Mesendoderm (in vitro differentiated cells): Measurements from ENCODE around the gene ZNF264. TPM values are rescaled to one million over a fixed set of nuclear protein-coding genes. Genes with fewer than 3 reads are reported as not detected.

Source experiments
- DNase-seq: peaks from one replicate; pipeline ENCODE4 v3.0.0; 2013
- H2AK5ac ChIP-seq: 2 replicates; pipeline ENCODE4 v1.6.1; 2013; ENCODE audit warnings: low read length, inconsistent platforms
- H2BK120ac ChIP-seq: 2 replicates; pipeline ENCODE4 v1.6.1; 2013; ENCODE audit warnings: low read depth, mild to moderate bottlenecking, low read length, moderate library complexity, mixed read lengths
- H2BK15ac ChIP-seq: replicated peaks from 2 replicates; pipeline ENCODE4 v1.6.1; 2013; ENCODE audit warnings: low read depth, mild to moderate bottlenecking, moderate library complexity
- H2BK5ac ChIP-seq: 2 replicates; pipeline ENCODE4 v1.6.1; 2013; ENCODE audit warnings: low read length, inconsistent platforms
- H3K18ac ChIP-seq: 2 replicates; pipeline ENCODE4 v1.6.1; 2013; ENCODE audit warnings: mild to moderate bottlenecking, low read length, mixed read lengths
- H3K23ac ChIP-seq: one replicate; pipeline ENCODE4 v1.6.1; 2013; ENCODE audit warnings: low read length
- H3K27ac ChIP-seq: 2 replicates; pipeline ENCODE4 v1.5.1; 2013; ENCODE audit warnings: low read depth, mild to moderate bottlenecking, inconsistent platforms, low read length, moderate library complexity
- H3K27me3 ChIP-seq: 2 replicates; pipeline ENCODE4 v1.6.1; 2013; ENCODE audit warnings: low read length, control low read depth, mild to moderate bottlenecking, inconsistent platforms; ENCODE audit not compliant: insufficient read depth, poor library complexity
- H3K36me3 ChIP-seq: 2 replicates; pipeline ENCODE4 v1.6.1; 2013; ENCODE audit warnings: low read length, inconsistent platforms; ENCODE audit not compliant: control insufficient read depth, insufficient read depth
- H3K4ac ChIP-seq: one replicate; pipeline ENCODE4 v1.6.1; 2013; ENCODE audit warnings: low read depth, mild to moderate bottlenecking, low read length, moderate library complexity
- H3K4me1 ChIP-seq: 2 replicates; pipeline ENCODE4 v1.6.1; 2013; ENCODE audit warnings: low read depth, low read length, inconsistent platforms; ENCODE audit not compliant: control insufficient read depth
- H3K4me2 ChIP-seq: 2 replicates; pipeline ENCODE4 v1.6.1; 2013; ENCODE audit warnings: low read length
- H3K4me3 ChIP-seq: 2 replicates; pipeline ENCODE4 v1.5.1; 2013; ENCODE audit warnings: mild to moderate bottlenecking, low read length
- H3K56ac ChIP-seq: one replicate; pipeline ENCODE4 v1.6.1; 2013; ENCODE audit warnings: low read length
- H3K79me1 ChIP-seq: 2 replicates; pipeline ENCODE4 v1.6.1; 2013; ENCODE audit warnings: low read length, inconsistent platforms
- H3K79me2 ChIP-seq: 2 replicates; pipeline ENCODE4 v1.6.1; 2013; ENCODE audit warnings: mild to moderate bottlenecking, low read length; ENCODE audit not compliant: control insufficient read depth, insufficient read depth
- H3K9ac ChIP-seq: 2 replicates; pipeline ENCODE4 v1.6.1; 2013; ENCODE audit warnings: low read length, inconsistent platforms
- H4K5ac ChIP-seq: one replicate; pipeline ENCODE4 v1.6.1; 2013; ENCODE audit warnings: low read length
- H4K8ac ChIP-seq: one replicate; pipeline ENCODE4 v1.6.1; 2013; ENCODE audit warnings: low read depth, mild to moderate bottlenecking, control low read depth, low read length, moderate library complexity
- WGBS: extraction: QIAGEN DNeasy Blood & Tissue Kit; methylation state at CpG from one replicate; pipeline ENCODE4 v1.1.7; 2013; ENCODE audit warnings: low lambda C conversion rate, missing lambda C conversion rate; ENCODE audit not compliant: insufficient coverage; ENCODE audit errors: extremely low coverage; 5-methylcytosine and 5-hydroxymethylcytosine counted together
- small RNA-seq: library from polyadenylated mRNA; stranded (forward); fragments of <200 nt; extraction: miRNeasy Mini kit (QIAGEN cat#:217004); gene quantifications from one replicate; pipeline ENCODE3, GENCODE V24; 2013; ENCODE audit not compliant: insufficient read depth

The ZNF264 gene

GRCh38 chr19:57267291-57267690, 76.0 kb downstream of the ZNF264 start:
- peaks cover 5% of the 10 kb centered on the region for H3K4me1 ChIP-seq
- no peak overlapping the region for H3K23ac ChIP-seq
- no peak overlapping the region for H3K9ac ChIP-seq
- DNase-seq: no peak
- H3K79me1 ChIP-seq: no peaks in the 10 kb centered on the region
- no CpG with 5 or more reads among the region's 3 CpGs for WGBS
- no peak overlapping the region for H3K4me2 ChIP-seq
- no peak overlapping the region for H4K5ac ChIP-seq
- H3K4me3 ChIP-seq: no peak overlapping the region
- no peaks in the 10 kb centered on the region for H3K36me3 ChIP-seq
- H2BK15ac ChIP-seq: no peak overlapping the region
- no peaks in the 10 kb centered on the region for H3K79me2 ChIP-seq
- H2BK120ac ChIP-seq: no peak overlapping the region
- H4K8ac ChIP-seq: no peak overlapping the region
- H3K27ac ChIP-seq: no peak overlapping the region
- H2AK5ac ChIP-seq: no peak overlapping the region
- H3K27me3 ChIP-seq: no peaks in the 10 kb centered on the region
- no peak overlapping the region for H2BK5ac ChIP-seq
- H3K18ac ChIP-seq: no peak overlapping the region
- H3K56ac ChIP-seq: no peak overlapping the region
- H3K4ac ChIP-seq: no peak overlapping the region

- DNase-seq: no peak
- WGBS: no CpG with 5 or more reads among the region's 4 CpGs
- H3K27ac ChIP-seq: no peak overlapping the region
Observed at GRCh38 chr19:57269515-57270250, 78.4 kb downstream of the ZNF264 start.

GRCh38 chr19:57271280-57271679, 80.0 kb downstream of the ZNF264 start:
- H3K4me1 ChIP-seq: no peaks in the 10 kb centered on the region
- no peak overlapping the region for H3K4me3 ChIP-seq
- H4K8ac ChIP-seq: no peak overlapping the region
- H3K79me1 ChIP-seq: no peaks in the 10 kb centered on the region
- H3K9ac ChIP-seq: no peak overlapping the region
- H2BK120ac ChIP-seq: no peak overlapping the region
- no peak for DNase-seq
- H3K23ac ChIP-seq: no peak overlapping the region
- H3K18ac ChIP-seq: no peak overlapping the region
- H4K5ac ChIP-seq: no peak overlapping the region
- no peak overlapping the region for H2BK5ac ChIP-seq
- H3K4me2 ChIP-seq: no peak overlapping the region
- H3K36me3 ChIP-seq: no peaks in the 10 kb centered on the region
- no peak overlapping the region for H3K56ac ChIP-seq
- WGBS: no CpG with 5 or more reads among the region's 8 CpGs
- no peak overlapping the region for H2AK5ac ChIP-seq
- no peaks in the 10 kb centered on the region for H3K27me3 ChIP-seq
- H3K27ac ChIP-seq: no peak overlapping the region
- H2BK15ac ChIP-seq: no peak overlapping the region
- H3K4ac ChIP-seq: no peak overlapping the region
- H3K79me2 ChIP-seq: no peaks in the 10 kb centered on the region

More at GRCh38 chr19:57269515-57270250, 78.4 kb downstream of the ZNF264 start:
- Histone ChIP-seq H2BK120ac (no peak overlapping the region), H3K79me2 (no peaks in the 10 kb centered on the region), H2AK5ac (no peak overlapping the region), H3K9ac (no peak overlapping the region), H3K79me1 (no peaks in the 10 kb centered on the region), H3K4me1 (no peaks in the 10 kb centered on the region), H3K36me3 (no peaks in the 10 kb centered on the region), H3K18ac (no peak overlapping the region), H2BK15ac (no peak overlapping the region), H3K4ac (no peak overlapping the region), H2BK5ac (no peak overlapping the region), H3K27me3 (no peaks in the 10 kb centered on the region), H4K5ac (no peak overlapping the region), H3K56ac (no peak overlapping the region), H3K23ac (no peak overlapping the region), H4K8ac (no peak overlapping the region), H3K4me2 (no peak overlapping the region), H3K4me3 (no peak overlapping the region)

Small RNAs within 50 kb of the gene (small RNA-seq; reads per million reads assigned to genes)
- not detected for gene AC025588.3
